ENCODE measurements around the gene MIP.

MIP gene

GRCh38 chr12:56487448-56488040, 33.1 kb upstream of the MIP start:
- H3K4me3 ChIP-seq (ENCODE audit: low read depth, low read length): peak overlapping the region; percentile 50
- no peak for TF ChIP-seq CTCF (IDR thresholded peaks at IDR 0.05; ENCODE audit: borderline replicate concordance, insufficient read depth, low read depth, low read length)

- no peak for TF ChIP-seq CTCF (IDR thresholded peaks at IDR 0.05; ENCODE audit: borderline replicate concordance, insufficient read depth, low read depth, low read length)
- H3K4me3 ChIP-seq (ENCODE audit: low read depth, low read length): no peak overlapping the region
Measured at GRCh38 chr12:56486694-56487093, 32.2 kb upstream of the MIP start.

GRCh38 chr12:56484566-56484965, 30.1 kb upstream of the MIP start:
- H3K4me3 ChIP-seq (ENCODE audit: low read depth, low read length): no peak overlapping the region
- TF ChIP-seq CTCF (IDR thresholded peaks at IDR 0.05; ENCODE audit: borderline replicate concordance, insufficient read depth, low read depth, low read length): no peak

- no peak overlapping the region for H3K4me3 ChIP-seq (ENCODE audit: low read depth, low read length)
Measured at GRCh38 chr12:56479625-56480024, 25.2 kb upstream of the MIP start.

GRCh38 chr12:56477521-56478225, 23.2 kb upstream of the MIP start:
- no peak overlapping the region for H3K4me3 ChIP-seq (ENCODE audit: low read depth, low read length)
- TF ChIP-seq CTCF (IDR thresholded peaks at IDR 0.05; ENCODE audit: borderline replicate concordance, insufficient read depth, low read depth, low read length): no peak

More at GRCh38 chr12:56479625-56480024, 25.2 kb upstream of the MIP start:
- no peak for TF ChIP-seq CTCF (IDR thresholded peaks at IDR 0.05; ENCODE audit: borderline replicate concordance, insufficient read depth, low read depth, low read length)

- no peak for TF ChIP-seq CTCF (IDR thresholded peaks at IDR 0.05; ENCODE audit: borderline replicate concordance, insufficient read depth, low read depth, low read length)
Measured at GRCh38 chr12:56476972-56477432, 22.5 kb upstream of the MIP start.

GRCh38 chr12:56476143-56476542, 21.7 kb upstream of the MIP start:
- TF ChIP-seq CTCF (IDR thresholded peaks at IDR 0.05; ENCODE audit: borderline replicate concordance, insufficient read depth, low read depth, low read length): no peak
- H3K4me3 ChIP-seq (ENCODE audit: low read depth, low read length): no peak overlapping the region

More at GRCh38 chr12:56476972-56477432, 22.5 kb upstream of the MIP start:
- H3K4me3 ChIP-seq (ENCODE audit: low read depth, low read length): no peak overlapping the region
